Activated CD4-positive, CD25-positive, alpha-beta regulatory T cell (primary cell): ENCODE results near the gene FAM131C.
"Not testable (repeated sequence)": the region's sequence is repeated elsewhere in the genome, so short reads cannot be mapped to it uniquely, and the experiment has no call there.

ENCODE experiments used
- DNase-seq, 4 experiments: peaks; one replicate each; lab custom pipeline; 2025; lab: John Stamatoyannopoulos, UW

FAM131C gene

DNA sequence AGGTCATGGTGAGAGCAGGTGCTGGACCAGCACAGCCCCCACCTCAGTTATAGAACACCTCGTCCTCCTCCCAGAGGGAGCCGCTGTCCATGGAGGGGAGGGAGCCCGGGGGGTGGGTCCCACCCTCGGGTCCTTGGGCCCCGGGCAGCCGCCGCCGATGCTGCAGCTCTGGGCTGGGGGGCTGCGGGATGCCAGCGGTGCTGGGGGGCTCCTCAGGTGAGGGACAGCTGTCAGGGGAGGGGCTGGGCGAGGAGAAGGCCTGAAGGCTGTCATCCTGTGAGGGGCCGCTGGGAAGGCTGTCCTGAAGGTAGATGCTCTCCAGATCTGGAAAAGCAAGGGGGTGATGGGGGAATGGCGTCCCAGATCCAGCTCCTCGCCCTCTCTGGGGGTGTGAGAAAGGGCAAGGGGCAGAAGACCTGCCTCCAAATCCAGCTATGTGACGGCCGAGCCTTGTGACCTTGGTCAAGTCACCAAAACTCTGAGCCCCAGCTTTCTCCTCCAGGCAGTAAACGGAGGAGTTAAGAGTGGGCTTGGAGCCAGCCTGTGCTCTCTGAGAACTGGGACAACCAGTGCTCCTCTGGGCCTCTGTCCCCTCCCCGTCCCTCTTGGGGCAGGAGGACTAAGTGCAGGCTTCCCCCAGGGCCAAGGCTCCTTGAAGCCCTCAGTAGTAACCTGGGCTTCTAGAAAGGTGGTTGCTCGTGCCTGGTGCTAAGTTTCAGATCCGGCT, 14.9 kb downstream of the FAM131C start:
- not testable (repeated sequence) for DNase-seq

DNA sequence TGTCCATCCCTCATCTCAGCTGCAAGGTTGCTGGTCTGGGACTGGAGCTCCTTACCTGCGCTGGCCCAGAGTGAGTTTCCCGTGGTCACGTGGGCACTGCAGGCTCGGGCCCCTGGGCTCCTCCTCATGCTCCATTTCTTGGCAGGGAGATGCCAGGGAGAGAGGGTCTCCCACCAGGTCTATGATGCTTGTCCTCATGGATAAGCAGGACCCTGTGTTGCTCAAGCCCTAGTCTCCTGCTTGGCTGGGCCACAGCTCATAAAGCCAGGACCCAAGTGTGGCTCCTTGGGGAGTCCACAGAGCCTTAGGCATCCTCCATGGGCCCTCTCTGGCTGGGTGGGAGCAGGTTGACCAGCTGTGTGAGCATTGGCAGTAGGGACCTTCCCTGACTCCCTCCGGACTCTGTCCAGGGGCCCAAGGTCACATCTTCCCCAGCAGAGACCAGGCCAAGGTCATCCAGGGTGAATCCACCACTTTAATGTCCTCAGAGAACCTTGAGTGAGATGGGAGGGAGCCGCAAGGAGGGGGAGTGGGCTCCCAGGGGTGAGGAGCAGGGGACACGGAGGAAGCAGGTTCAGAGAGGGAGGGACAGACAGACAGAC, 16.0 kb downstream of the FAM131C start:
- DNase-seq, result not testable (repeated sequence)

DNA sequence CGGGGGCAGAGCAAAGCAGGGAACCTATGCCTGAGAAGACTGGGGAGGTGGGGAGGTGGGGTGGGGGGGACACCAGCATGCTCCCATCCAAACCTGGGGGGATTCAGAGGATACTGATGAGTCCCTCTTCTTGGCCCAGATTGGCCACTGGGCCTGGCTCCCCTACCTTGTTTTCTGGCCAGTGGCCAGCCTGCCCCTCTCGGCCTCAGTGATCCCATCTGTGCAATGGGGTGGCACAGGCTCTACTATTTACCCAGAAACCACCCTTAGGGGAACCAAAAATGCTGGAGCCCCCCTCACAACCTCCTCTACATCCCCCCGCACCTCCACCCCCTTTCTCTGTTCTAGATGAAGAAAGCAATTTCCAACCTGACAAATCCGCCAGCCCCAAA, 16.9 kb downstream of the FAM131C start:
- DNase-seq, result not testable (repeated sequence)

DNA sequence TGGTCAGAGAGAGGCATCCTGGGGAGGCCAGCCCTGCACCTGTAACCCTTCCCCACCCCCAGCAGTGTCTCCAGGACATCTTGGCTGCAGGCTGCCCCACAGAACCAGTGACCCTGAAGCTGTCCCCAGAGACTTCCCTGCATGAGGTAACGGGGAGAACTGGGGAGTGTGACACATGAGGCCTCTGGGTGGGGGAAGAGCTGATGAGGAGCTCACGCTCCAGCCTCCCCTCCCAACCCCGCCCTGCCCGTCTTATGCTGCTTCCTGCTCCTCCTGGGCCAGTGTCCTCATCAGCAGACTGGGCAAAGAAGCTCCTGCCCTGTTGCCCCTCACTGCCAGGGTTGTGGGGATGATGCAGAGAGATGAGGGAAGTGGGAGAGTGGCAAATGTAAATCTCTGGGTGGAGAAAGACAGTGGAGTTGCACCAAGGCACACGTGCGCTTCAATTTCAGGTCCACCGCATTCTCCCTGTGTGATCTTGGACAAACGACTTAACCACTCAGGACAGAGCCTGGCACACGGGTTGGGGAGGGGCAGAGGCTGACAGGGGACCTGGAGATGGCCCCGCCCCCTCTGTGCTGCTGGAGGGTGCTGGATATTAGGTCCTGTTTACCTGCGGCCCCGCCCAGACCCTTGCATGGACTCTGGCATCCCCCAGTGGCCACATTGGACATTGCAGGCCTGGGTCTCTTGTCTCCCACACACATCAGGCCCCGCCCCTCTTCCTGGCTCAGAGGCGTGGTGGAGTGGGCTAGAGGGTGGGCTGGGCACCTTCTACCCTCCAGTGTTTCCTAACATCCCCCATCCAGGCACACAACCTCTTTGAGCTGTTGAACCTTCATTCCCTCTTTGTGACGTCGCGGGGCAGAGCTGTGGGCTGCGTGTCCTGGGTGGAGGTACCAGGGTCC, 17.6 kb downstream of the FAM131C start:
- peak; percentile 45 to 81 (median 58) for DNase-seq

DNA sequence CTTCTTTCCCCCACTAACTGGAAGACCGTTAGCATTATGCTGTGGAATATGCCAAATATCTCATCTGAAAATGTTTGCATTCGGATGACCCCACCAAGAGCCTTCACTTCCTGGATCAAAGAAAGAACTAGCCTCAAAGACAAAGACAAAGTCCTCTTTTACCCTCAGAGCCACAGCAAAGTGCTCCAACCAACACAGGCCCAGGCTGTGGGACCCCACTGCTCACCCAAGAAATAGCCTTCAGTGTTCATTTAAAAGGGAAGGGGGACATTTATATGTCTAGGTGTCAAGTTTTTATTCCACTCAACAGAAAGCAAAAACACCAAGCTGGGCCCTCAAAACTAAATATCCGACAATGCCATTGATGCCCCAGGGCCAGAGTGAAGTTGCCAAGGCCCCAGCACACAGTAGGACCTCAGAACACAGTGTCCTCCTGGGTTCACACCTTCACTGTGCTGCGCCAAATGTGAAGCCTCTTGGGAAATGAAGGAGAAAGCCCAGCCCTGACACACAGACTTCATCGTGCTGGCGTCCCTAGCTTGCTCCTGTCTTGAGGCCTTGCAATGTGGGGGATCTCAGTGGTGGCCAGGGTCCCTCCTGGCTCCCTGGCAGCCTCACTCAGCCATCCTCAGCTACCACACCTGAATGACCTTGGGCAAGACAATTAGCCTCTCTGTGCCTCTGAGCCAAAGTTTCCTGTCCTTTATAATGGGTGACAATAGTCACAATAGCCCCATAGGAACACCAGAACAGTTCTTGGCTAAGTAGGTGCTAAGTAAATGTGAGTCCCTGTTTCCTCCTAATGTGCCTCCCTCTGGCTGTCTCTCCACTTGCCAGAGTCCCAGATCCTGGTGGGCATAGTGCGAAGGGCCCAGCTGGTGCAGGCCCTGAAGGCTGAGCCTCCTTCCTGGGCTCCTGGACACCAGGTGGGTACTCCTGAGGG, 18.6 kb downstream of the FAM131C start:
- no peak for DNase-seq

DNA sequence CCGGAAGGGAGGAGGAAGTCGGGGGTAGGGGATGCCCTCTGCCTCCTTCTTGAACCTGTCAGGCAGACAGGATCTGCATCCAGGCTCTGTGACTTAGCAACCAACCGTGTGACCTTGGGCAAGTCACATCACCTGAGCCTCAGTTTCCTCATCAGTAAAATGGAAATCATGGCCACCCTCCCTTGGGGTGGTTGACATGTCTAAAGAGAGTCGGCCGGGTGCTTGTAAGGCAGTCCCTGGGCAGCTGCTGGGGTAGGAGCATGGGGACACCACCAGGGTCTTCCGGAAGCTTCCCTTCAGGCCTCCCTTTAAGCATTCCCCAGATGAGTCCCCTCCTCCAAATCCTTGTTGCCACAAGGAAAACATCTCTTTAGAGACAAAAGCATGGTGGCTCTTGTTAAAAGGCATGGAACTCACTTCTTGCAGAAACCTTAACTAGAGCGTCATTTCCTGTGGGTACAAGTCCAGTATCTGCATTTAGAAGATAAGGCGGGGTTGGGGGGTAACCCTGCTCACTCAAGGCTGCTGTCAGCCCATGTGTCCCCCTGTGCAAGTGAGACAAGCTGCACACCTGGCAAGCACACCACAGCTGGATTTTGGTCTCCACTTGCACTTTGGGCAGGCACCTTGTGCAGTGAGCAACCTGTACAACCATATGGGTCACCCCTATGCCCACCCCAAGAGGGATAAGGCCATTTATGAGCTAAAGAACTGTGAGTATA, 19.5 kb downstream of the FAM131C start:
- DNase-seq, result no peak

DNA sequence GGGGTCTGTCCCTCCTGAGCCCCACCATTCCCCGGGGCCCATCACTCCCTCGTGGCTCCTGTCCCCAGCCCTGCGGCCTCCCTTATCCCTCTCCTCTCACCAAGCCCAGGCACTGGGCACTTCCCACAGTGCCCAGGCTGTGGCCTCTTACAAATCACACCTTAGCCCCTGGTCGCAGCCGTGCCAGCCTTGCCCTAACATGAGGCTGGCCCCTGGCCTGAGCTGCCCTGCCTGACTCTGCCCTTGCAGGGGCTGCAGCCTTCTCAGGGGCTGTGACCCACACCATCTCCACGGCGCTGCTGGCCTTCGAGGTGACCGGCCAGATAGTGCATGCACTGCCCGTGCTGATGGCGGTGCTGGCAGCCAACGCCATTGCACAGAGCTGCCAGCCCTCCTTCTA, 21.5 kb downstream of the FAM131C start:
- DNase-seq, result not testable (repeated sequence)

DNA sequence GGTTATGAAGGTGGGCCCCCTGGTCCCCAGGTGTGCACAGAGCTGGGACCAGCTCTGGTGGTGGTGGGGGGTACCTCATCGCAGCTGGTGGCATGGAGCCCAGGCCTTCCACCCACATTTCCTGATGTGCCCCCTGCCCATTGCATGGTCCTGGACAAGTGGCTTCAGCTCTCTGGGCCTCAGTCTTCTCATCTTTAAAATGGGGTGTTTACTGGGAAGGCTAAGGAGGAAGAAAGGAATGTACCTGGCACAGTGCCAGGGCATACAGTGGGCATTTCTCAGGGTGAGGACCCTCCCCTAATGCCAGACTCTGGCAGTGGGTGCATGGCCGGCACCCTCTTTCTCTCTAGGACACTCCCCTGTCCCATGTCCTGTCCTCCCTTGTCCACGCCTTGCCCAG, 22.4 kb downstream of the FAM131C start:
- no peak for DNase-seq

DNA sequence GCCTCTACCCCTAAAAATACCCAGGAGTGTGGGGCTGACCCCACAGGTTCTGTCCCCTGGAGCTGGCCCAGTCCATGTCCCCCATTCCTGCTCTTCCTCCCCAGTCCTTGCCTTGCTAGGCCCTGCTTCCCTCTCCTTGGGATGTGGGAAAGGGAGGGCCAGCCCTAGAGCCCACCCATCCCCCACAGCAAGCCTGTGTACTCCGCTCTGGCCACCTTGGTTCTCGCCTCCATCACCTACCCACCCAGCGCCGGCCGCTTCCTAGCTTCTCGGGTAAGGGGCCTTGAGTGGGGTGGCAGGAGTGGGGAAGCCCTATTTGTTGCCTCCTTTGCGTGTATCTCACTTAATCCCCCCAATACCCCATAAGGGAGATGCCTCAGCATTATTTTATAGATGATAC, 23.1 kb downstream of the FAM131C start:
- DNase-seq, result no peak

DNA sequence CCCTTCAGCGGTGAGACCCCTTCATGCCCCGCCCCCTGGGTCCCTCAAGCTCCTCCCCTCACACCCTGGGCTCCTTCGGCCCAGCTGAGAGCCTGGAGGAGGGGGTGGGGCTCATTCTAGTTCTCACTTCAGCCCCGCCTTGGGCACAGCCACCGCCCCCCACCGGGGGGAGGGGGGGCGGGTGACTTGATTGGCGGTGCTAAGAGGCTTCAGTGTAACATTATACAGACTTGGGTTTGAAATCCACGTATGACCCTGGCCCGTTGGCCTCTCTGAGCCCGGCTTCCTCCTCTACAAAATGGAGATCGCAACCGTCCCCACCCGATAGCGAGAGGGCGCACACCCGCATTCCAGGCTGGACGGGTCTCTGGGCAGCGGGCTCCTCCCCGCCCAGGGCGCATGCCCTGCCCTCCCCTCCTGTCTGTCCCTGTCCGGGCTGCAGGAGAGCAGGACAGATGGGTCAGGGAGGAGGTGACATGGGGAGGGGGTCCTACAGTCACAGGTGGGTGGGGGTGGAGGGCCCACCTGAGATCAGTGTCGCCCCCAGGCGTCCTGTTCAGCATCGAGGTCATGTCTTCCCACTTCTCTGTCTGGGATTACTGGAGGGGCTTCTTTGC, 24.8 kb downstream of the FAM131C start:
- DNase-seq, result no peak

DNA sequence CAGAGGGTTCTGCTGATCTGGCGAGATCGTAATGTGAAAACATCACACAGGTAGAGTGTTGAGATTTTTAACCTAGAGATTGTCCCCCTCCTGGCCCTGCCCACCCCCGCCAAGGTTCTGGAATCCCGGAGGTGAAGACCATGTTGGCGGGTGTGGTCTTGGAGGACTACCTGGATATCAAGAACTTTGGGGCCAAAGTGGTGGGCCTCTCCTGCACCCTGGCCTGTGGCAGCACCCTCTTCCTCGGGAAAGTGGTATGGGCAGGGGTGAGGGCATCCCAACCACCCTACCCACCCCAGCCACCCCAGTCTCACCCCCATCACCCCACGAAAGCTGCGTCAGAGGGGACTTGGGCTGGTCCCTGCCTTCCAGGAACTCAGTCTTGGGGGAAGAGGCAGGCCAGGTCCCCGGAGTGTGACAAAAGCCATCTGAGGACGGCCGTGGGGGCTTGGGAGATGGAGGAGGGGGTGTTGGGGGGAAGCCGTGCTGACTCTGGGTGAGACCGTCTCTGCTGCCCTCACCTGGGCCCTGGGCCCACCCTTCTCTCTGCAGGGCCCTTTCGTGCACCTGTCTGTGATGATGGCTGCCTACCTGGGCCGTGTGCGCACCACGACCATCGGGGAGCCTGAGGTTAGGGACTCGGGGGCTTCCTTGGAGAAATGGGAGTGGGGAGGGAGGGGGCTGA, 25.5 kb downstream of the FAM131C start:
- DNase-seq, result no peak

DNA sequence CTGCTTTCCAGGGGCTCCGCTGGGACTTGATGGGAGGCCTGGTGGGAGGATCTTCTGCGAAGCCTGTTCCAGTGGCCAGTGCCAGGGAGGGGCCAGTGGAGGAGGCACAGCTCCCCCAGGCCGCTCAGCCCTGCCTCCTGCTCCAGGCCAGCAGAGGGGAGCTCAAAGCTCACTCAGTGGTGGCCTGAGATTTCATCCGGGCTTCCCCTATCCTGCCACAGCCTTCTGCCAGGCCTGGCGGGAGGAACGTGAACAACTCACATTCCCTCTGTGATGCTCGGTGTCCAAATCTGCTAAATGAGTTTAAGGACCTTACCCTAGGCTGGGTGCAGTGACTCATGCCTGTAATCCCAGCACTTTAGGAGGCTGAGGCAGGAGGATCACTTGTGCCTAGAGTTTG, 26.6 kb downstream of the FAM131C start:
- no peak for DNase-seq

DNA sequence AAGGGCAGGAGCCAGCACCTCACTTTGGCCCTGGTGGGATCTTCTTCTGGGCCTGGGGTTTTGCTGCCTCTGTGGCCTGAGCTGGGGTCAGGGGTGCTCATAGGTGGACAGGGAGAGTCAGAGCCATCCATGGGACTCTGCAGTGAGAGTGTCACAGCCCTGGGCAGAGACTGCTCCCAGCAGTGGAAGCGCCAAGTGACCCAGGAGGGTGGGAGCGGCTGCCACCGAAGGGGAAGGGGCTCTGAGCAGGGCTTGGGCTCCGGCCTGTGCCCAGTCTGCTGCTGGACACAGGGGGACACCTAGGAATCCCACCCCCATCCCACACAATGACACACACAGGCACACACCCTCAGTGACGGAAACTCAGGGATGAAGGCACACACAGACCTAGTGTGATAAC, 29.5 kb downstream of the FAM131C start:
- DNase-seq, result no peak

DNA sequence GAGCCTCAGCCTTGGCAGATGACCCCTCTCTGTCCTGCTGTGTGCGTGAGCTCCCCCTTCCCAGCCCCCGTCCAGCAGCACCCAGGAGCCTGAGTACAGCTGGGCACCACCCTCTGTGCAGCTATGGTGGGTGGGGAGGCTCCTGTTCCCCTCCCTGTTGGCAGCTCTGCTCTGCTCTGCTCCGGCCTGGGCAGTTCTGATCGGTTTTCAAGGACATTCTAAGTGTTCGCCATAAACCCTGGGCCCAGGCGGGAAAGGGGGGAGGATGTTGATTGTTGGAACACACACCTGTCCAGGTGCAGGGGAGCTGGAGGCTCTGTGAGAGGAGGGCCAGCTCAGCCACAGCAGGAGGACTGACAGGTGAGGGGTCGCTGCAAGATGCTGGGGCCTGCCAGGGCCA, 29.9 kb downstream of the FAM131C start, which contains the start of gene CLCNKB:
CLCNKB (plus strand) TSS at position 262 of the 400 bp plus-strand sequence. CDS start 711 bp downstream, outside the sequence.
- DNase-seq, result no peak

DNA sequence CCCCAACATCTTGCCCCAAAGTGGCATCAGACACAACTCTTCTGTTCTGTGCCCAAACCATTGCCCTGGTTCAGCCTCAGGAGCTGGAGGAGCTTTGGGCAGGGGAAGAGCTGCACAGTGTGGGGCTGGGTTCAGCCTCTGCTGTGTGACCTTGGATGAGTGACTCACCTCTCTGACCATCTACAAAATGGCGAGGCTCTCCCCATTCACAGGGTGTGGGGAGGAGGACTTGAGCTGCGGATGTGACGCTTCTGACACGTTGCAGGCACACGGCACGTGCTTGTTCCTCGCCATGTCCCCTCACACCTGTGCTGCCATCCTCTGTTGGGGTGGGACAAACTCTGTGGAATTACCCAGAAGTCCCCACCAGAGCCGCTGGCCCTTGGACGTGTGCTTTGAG, 30.8 kb downstream of the FAM131C start:
- DNase-seq, result not testable (repeated sequence)

DNA sequence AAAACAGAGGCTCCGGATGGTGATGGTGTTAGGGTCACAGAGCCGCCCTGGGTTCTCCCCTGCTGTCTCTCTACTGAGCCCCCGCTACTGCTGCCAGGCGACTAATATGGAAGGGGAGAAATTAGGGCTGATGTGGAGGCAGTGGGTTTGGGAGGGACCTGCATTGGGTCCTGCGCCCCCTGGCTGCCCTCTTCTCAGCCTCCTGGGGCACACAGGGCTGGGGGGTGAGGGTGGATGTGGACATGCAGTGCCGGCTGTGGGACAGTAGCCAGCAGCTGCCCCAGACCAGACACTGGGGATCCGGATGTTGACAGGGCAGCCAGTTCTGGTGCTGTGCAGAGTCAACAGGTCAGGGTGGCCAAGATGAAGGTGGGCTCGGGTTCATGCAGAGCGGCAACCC, 31.4 kb downstream of the FAM131C start:
- no peak for DNase-seq

DNA sequence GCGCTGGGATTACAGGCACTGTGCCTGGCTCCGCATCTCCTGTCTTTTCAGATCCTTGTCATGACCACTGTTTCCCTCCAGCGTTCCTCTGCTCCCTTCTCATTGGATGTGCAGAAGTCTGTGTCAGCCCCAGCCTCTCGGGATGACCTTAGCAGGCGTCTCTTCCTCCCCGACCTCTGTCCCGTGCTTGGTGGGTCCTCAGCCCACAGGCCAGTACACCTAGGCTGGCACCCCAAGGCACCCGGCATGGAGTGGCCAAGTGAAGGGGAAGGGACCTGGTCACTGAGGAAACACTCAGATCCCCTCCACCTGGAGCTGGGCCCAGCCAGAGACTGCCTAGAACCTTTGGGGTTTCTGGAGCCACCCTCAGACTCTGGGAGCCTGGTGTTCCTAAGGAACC, 32.3 kb downstream of the FAM131C start:
- DNase-seq, result no peak

DNA sequence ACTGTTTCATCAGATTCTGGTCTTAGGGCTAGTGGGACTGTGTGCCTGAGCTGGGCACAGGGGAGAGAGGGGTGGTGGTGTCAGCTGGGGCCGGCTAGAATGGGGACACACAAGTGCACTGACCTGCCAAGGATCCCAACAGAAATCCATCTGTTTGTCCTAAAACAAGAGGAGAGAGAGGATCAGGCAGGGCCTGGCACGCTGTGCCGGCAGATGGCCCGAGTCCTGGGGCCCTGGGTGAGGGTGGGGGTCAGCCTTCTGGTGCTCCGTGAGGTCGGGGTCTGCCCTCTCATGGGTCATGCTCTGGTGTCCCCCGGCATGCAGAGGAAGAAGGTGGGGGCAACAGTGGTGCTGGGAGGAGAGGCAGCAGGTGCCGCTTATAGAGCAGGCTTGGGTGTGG, 33.6 kb downstream of the FAM131C start:
- DNase-seq, result not testable (repeated sequence)

DNA sequence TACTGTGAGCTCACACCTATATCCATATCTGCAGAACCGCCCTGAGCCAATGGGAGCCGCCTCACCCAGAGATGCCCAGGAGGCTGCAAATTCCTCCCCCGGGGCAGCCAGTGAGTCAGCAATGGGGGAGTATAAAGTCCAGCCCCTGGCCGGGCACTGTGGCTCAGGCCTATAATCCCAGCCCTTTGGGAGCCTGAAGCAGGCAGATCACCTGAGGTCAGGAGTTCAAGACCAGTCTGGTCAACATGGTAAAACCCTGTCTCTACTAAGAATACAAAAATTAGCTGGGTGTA, 34.9 kb downstream of the FAM131C start:
- DNase-seq, result no peak

DNA sequence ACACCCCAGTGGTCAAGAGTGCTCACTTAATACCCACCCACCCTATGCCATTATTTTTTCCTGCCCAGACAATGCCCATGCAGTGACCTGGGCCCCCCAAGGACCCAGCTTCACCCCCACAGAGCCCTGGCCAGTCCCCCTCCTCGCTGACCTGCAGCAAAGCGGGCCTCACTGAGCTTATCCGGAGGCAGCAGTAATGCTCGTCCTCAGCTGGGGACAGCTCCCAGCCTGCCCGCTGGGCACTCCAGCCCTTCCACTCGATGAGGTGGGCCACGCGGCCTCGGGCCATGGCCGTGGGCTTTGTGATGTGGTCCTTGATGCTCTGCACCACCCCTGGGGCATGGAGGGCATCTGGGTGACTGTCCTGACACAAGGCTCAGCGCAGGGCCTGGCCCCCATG, 37.0 kb downstream of the FAM131C start:
- DNase-seq, result not testable (repeated sequence)
